Measurements from ENCODE around the gene EDC3.

Gene EDC3

GRCh38 chr15:74628199-74628598, 67.6 kb downstream of the EDC3 start:
- DNase-seq = no peak
- H3K27ac ChIP-seq (ENCODE audit: insufficient read depth, low read length, poor library complexity, severe bottlenecking) = no peak overlapping the region

DNA sequence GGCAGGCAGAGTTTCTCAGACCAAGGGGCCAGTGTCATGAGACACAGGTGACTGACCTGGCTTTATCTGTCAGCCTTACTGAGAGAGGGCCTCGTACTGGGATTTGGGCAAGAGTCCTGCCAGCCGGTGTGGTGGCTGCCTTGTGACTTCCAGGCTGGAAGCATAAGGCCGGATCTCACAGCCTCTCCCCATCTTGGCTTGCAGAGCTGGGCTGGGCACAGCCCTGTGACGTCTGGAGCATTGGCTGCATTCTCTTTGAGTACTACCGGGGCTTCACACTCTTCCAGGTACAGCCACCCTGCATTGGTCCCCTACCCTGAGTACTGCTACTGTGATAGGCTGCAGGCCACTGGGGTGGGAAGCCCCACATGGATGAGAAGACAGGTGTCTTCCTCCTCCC, 68.1 kb downstream of the EDC3 start:
- Histone ChIP-seq H3K36me3 (ENCODE audit: control insufficient read depth, insufficient read depth, low read length) (peaks cover 93% of the 10 kb centered on the region), H3K27ac (ENCODE audit: insufficient read depth, low read length, poor library complexity, severe bottlenecking) (no peak overlapping the region), H3K9me3 (ENCODE audit: control insufficient read depth, low read length) (no peaks in the 10 kb centered on the region), H3K27me3 (replicated peaks; ENCODE audit: control insufficient read depth, insufficient read depth, low read length, poor library complexity, severe bottlenecking) (no peaks in the 10 kb centered on the region), H3K4me3 (ENCODE audit: insufficient read depth, low read depth, low read length, poor library complexity, severe bottlenecking) (no peak overlapping the region), H3K4me1 (ENCODE audit: control insufficient read depth, insufficient read depth, low read length, poor library complexity, severe bottlenecking) (no peaks in the 10 kb centered on the region)
- DNase-seq = no peak

More at GRCh38 chr15:74628199-74628598, 67.6 kb downstream of the EDC3 start:
- H3K9me3 ChIP-seq (ENCODE audit: control insufficient read depth, low read length) = no peaks in the 10 kb centered on the region
- peaks cover 93% of the 10 kb centered on the region for H3K36me3 ChIP-seq (ENCODE audit: control insufficient read depth, insufficient read depth, low read length)
- H3K4me1 ChIP-seq (ENCODE audit: control insufficient read depth, insufficient read depth, low read length, poor library complexity, severe bottlenecking) = no peaks in the 10 kb centered on the region
- H3K4me3 ChIP-seq (ENCODE audit: insufficient read depth, low read depth, low read length, poor library complexity, severe bottlenecking) = no peak overlapping the region
- H3K27me3 ChIP-seq (replicated peaks; ENCODE audit: control insufficient read depth, insufficient read depth, low read length, poor library complexity, severe bottlenecking) = no peaks in the 10 kb centered on the region

DNA sequence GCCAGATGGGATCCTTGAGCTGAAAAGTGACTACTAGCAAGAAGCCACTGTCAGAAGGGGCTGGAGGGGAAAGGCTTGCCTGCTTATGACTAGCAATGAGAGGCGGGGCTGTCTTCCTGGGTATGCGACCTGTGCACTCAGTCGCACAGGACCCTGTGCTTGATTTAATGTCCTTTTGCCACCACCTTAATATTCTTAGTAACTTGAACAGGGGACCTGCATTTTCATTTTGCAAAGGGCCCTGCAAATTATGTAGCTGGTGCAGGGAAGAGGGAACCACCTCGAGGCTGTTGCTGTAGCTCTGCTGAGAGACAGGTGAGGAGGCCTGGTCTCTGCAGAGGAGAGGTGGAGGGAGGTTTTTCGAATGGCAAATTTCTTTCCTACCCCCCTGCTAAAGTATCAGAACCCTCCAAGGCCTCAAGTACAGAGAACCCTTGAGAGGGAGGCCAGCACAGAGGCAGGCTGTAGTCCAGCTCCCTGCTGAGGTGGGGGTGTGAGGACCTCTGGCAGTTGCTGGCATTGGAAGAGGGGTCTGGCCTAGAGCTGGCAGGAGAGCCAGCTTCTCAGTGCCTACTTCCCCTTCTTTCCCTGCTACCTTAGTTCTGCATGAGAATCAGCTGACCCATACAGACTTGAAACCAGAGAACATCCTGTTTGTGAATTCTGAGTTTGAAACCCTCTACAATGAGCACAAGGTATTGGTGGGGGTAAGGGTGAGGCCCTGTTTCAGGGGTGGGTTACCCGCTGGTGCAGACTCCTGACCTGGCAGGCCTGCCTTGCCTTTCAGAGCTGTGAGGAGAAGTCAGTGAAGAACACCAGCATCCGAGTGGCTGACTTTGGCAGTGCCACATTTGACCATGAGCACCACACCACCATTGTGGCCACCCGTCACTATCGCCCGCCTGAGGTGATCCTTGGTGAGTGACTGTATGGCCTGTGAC, 68.8 kb downstream of the EDC3 start:
- Histone ChIP-seq H3K36me3 (ENCODE audit: control insufficient read depth, insufficient read depth, low read length) (peaks cover 94% of the 10 kb centered on the region), H3K4me3 (ENCODE audit: insufficient read depth, low read depth, low read length, poor library complexity, severe bottlenecking) (no peak overlapping the region), H3K4me1 (ENCODE audit: control insufficient read depth, insufficient read depth, low read length, poor library complexity, severe bottlenecking) (no peaks in the 10 kb centered on the region), H3K27ac (ENCODE audit: insufficient read depth, low read length, poor library complexity, severe bottlenecking) (no peak overlapping the region), H3K27me3 (replicated peaks; ENCODE audit: control insufficient read depth, insufficient read depth, low read length, poor library complexity, severe bottlenecking) (no peaks in the 10 kb centered on the region), H3K9me3 (ENCODE audit: control insufficient read depth, low read length) (no peaks in the 10 kb centered on the region)
- no peak for DNase-seq

DNA sequence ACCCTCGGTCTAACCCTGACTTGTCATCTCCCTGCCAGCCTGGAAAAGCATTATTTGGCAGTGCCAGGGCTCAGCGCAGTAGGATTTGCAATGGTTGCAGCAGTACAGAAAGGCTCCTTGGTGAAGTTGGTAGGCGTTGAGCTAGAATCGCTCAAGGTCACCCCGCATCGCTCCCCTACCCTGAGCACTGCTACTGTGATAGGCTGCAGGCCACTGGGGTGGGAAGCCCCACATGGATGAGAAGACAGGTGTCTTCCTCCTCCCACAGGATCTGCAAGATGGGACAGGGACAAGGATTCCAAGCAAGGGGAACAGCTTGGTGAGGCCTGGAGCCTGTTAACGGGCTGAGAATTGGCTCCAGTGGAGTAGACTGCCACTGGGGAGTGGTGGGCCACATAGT, 69.5 kb downstream of the EDC3 start:
- Histone ChIP-seq H3K27me3 (replicated peaks; ENCODE audit: control insufficient read depth, insufficient read depth, low read length, poor library complexity, severe bottlenecking) (no peaks in the 10 kb centered on the region), H3K9me3 (ENCODE audit: control insufficient read depth, low read length) (no peaks in the 10 kb centered on the region), H3K27ac (ENCODE audit: insufficient read depth, low read length, poor library complexity, severe bottlenecking) (no peak overlapping the region), H3K36me3 (ENCODE audit: control insufficient read depth, insufficient read depth, low read length) (peaks cover 97% of the 10 kb centered on the region), H3K4me3 (ENCODE audit: insufficient read depth, low read depth, low read length, poor library complexity, severe bottlenecking) (no peak overlapping the region), H3K4me1 (ENCODE audit: control insufficient read depth, insufficient read depth, low read length, poor library complexity, severe bottlenecking) (no peaks in the 10 kb centered on the region)
- no peak for DNase-seq

- Histone ChIP-seq H3K27ac (ENCODE audit: insufficient read depth, low read length, poor library complexity, severe bottlenecking) (no peak overlapping the region), H3K4me1 (ENCODE audit: control insufficient read depth, insufficient read depth, low read length, poor library complexity, severe bottlenecking) (no peaks in the 10 kb centered on the region), H3K36me3 (ENCODE audit: control insufficient read depth, insufficient read depth, low read length) (peaks cover 99% of the 10 kb centered on the region), H3K9me3 (ENCODE audit: control insufficient read depth, low read length) (no peaks in the 10 kb centered on the region), H3K4me3 (ENCODE audit: insufficient read depth, low read depth, low read length, poor library complexity, severe bottlenecking) (no peak overlapping the region), H3K27me3 (replicated peaks; ENCODE audit: control insufficient read depth, insufficient read depth, low read length, poor library complexity, severe bottlenecking) (no peaks in the 10 kb centered on the region)
- DNase-seq = no peak
Observed at GRCh38 chr15:74625693-74626092, 70.1 kb downstream of the EDC3 start.

DNA sequence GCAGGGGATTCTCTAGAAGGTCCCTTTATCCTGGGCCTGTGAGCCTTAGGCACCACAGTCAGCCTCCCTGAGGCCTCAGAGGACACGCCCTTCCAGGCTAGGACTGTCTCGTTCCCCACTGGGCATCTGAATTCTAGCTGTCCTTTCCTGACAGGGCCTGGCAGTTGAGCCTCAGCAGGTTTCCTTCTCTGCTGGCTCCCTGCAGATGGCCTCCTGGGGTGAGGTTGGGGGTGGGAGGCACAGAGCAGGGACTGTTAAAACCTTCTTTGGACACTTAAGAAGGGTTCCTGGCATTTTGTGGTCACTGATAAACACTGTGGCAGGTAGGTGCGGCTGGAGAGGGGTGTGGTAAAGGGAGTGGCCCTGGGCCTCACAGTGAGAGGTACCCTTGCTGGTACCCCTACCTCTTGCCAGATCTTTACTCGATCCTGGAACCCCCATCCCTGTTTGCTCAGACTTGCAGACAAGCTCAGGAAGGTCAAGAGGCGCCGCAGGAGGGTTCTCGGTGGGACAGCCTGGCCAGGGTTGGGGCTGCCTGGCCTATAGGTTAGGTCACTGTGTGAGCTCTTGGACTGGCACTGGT, 71.7 kb downstream of the EDC3 start:
- no peak overlapping the region for H3K4me3 ChIP-seq (ENCODE audit: insufficient read depth, low read depth, low read length, poor library complexity, severe bottlenecking)
- no peaks in the 10 kb centered on the region for H3K4me1 ChIP-seq (ENCODE audit: control insufficient read depth, insufficient read depth, low read length, poor library complexity, severe bottlenecking)
- H3K27me3 ChIP-seq (replicated peaks; ENCODE audit: control insufficient read depth, insufficient read depth, low read length, poor library complexity, severe bottlenecking) = no peaks in the 10 kb centered on the region
- H3K36me3 ChIP-seq (ENCODE audit: control insufficient read depth, insufficient read depth, low read length) = peaks cover 100% of the 10 kb centered on the region
- no peak overlapping the region for H3K27ac ChIP-seq (ENCODE audit: insufficient read depth, low read length, poor library complexity, severe bottlenecking)
- H3K9me3 ChIP-seq (ENCODE audit: control insufficient read depth, low read length) = no peaks in the 10 kb centered on the region
- DNase-seq = no peak

DNA sequence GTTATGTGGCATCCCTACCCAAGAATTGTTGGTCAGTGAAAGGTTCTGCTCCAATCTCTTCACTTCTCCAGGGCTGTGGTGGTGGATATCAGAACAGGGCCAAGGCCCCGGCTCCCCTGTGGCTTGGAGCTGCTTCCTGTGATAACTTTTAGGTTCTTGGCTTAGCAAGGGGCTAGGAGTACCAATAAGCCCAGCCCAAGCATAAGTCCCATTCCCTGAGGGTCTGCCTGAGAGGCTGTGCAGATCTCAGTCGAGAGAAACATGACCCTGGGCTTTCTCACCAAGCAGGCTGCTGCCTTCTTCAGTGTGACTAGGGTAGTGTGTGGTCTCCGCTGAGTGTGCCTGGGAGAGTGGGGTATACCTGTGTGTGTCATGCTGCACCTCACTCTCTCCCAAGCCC, 73.1 kb downstream of the EDC3 start:
- Histone ChIP-seq H3K36me3 (ENCODE audit: control insufficient read depth, insufficient read depth, low read length) (peaks cover 90% of the 10 kb centered on the region), H3K4me3 (ENCODE audit: insufficient read depth, low read depth, low read length, poor library complexity, severe bottlenecking) (no peak overlapping the region), H3K27ac (ENCODE audit: insufficient read depth, low read length, poor library complexity, severe bottlenecking) (no peak overlapping the region), H3K9me3 (ENCODE audit: control insufficient read depth, low read length) (no peaks in the 10 kb centered on the region), H3K27me3 (replicated peaks; ENCODE audit: control insufficient read depth, insufficient read depth, low read length, poor library complexity, severe bottlenecking) (no peaks in the 10 kb centered on the region), H3K4me1 (ENCODE audit: control insufficient read depth, insufficient read depth, low read length, poor library complexity, severe bottlenecking) (peaks cover 5% of the 10 kb centered on the region)
- DNase-seq = no peak

- Histone ChIP-seq H3K4me3 (ENCODE audit: insufficient read depth, low read depth, low read length, poor library complexity, severe bottlenecking) (no peak overlapping the region), H3K36me3 (ENCODE audit: control insufficient read depth, insufficient read depth, low read length) (peaks cover 82% of the 10 kb centered on the region), H3K27me3 (replicated peaks; ENCODE audit: control insufficient read depth, insufficient read depth, low read length, poor library complexity, severe bottlenecking) (no peaks in the 10 kb centered on the region), H3K4me1 (ENCODE audit: control insufficient read depth, insufficient read depth, low read length, poor library complexity, severe bottlenecking) (peaks cover 8% of the 10 kb centered on the region), H3K27ac (ENCODE audit: insufficient read depth, low read length, poor library complexity, severe bottlenecking) (no peak overlapping the region), H3K9me3 (ENCODE audit: control insufficient read depth, low read length) (no peaks in the 10 kb centered on the region)
- no peak for DNase-seq
Observed at GRCh38 chr15:74621936-74622335, 73.9 kb downstream of the EDC3 start.

GRCh38 chr15:74621546-74621920, 74.3 kb downstream of the EDC3 start:
- DNase-seq = no peak
- Histone ChIP-seq H3K27ac (ENCODE audit: insufficient read depth, low read length, poor library complexity, severe bottlenecking) (no peak overlapping the region), H3K27me3 (replicated peaks; ENCODE audit: control insufficient read depth, insufficient read depth, low read length, poor library complexity, severe bottlenecking) (no peaks in the 10 kb centered on the region), H3K4me3 (ENCODE audit: insufficient read depth, low read depth, low read length, poor library complexity, severe bottlenecking) (no peak overlapping the region), H3K4me1 (ENCODE audit: control insufficient read depth, insufficient read depth, low read length, poor library complexity, severe bottlenecking) (peaks cover 12% of the 10 kb centered on the region), H3K36me3 (ENCODE audit: control insufficient read depth, insufficient read depth, low read length) (peaks cover 78% of the 10 kb centered on the region), H3K9me3 (ENCODE audit: control insufficient read depth, low read length) (no peaks in the 10 kb centered on the region)
